Panc1 (cell line): ENCODE results near the gene OR52E1. TPM values are rescaled to one million over a fixed set of nuclear protein-coding genes. Genes with fewer than 3 reads are reported as not detected.

Experiments
- ATAC-seq: fragments of 200-7000 bp; cut with Tn5 transposase; 2 replicates; pipeline ENCODE4 v1.9.1; 2020; ENCODE audit warnings: mild to moderate bottlenecking, moderate library complexity
- BruUV-seq: library from RNA; stranded (reverse); fragments of 400-500 nt; replicated peaks from 2 replicates; lab custom pipeline; 2021; lab: Mats Ljungman, UMichigan
- CTCF ChIA-PET: fragments of 300-600 bp; sonication (Branson Sonifier 250); formaldehyde crosslinking; loops from one replicate; lab custom pipeline; 2022; ENCODE audit warnings: antibody characterized with exemption; lab: Charles Lee
- POLR2A ChIA-PET: fragments of 300-600 bp; sonication (Branson Sonifier 250); formaldehyde crosslinking; loops from one replicate; lab custom pipeline; 2022; ENCODE audit warnings: antibody characterized with exemption; lab: Charles Lee
- DNase-seq: peaks from one replicate; pipeline ENCODE4 v3.0.0-alpha.2; 2010; ENCODE audit warnings: low read depth, low spot score
- H3K27ac ChIP-seq: 2 replicates; pipeline ENCODE4 v1.5.1; 2011; ENCODE audit warnings: mild to moderate bottlenecking, low read length, inconsistent platforms
- H3K27me3 ChIP-seq: fragments of 200-500 bp; sonication (Bioruptor generic); 2 replicates; pipeline ENCODE4 v1.6.0; 2014; ENCODE audit warnings: low read length, inconsistent platforms; ENCODE audit not compliant: control insufficient read depth, insufficient read depth
- H3K36me3 ChIP-seq: fragments of 200-500 bp; sonication (Bioruptor generic); 2 replicates; pipeline ENCODE4 v1.5.1; 2014; ENCODE audit warnings: inconsistent platforms, mild to moderate bottlenecking, low read length, moderate library complexity; ENCODE audit not compliant: control insufficient read depth, insufficient read depth
- H3K4me1 ChIP-seq: 2 replicates; pipeline ENCODE4 v1.5.1; 2011; ENCODE audit warnings: inconsistent platforms, mild to moderate bottlenecking, low read length, moderate library complexity; ENCODE audit not compliant: control insufficient read depth, insufficient read depth
- H3K4me3 ChIP-seq, 2 experiments: 2 replicates each; pipeline ENCODE4 v1.5.1; 2011 to 2012; ENCODE audit warnings: low read depth in 2 of 2, low read length in 2 of 2, mild to moderate bottlenecking in 2 of 2, inconsistent platforms in 1 of 2, moderate library complexity in 1 of 2
- H3K9me3 ChIP-seq: fragments of 200-500 bp; sonication (Bioruptor generic); 2 replicates; pipeline ENCODE4 v1.5.1; 2014; ENCODE audit warnings: low read depth, mild to moderate bottlenecking, inconsistent platforms, low read length, moderate library complexity; ENCODE audit not compliant: control insufficient read depth, insufficient read depth
- POLR2AphosphoS5 ChIP-seq: IDR thresholded peaks from 2 replicates; pipeline ENCODE4 v1.6.1; 2012; ENCODE audit warnings: mild to moderate bottlenecking, low read depth, low read length, moderate library complexity
- SIN3A ChIP-seq: IDR thresholded peaks from 2 replicates; pipeline ENCODE4 v1.6.1; 2012; ENCODE audit warnings: low read depth, mild to moderate bottlenecking, low read length, moderate library complexity, borderline replicate concordance; ENCODE audit not compliant: insufficient read depth
- TCF7L2 ChIP-seq: IDR thresholded peaks from 2 replicates; pipeline ENCODE4 v1.6.1; 2011; ENCODE audit warnings: mild to moderate bottlenecking, low read depth, low read length, inconsistent platforms
- in situ Hi-C: cut with HindIII; loops from 2 replicates; pipeline ENCODE4 v1.10.0; 2016; ENCODE audit warnings: low sequenced_read_pairs, low pct_unique_long_range_greater_than_20kb
- intact Hi-C: fragments of 100-400 bp; cut with micrococcal nuclease; formaldehyde crosslinking; loops from one replicate; pipeline ENCODE4 v1.10.0; 2022; ENCODE audit not compliant: unreplicated experiment
- total RNA-seq: library from RNA; stranded (reverse); gene quantifications from one replicate; pipeline ENCODE4 v1.2.1, GENCODE V29; 2021; ENCODE audit not compliant: unreplicated experiment
- TF ChIP-seq, protein P1 (sequence below), 2 experiments: IDR thresholded peaks; 2 replicates each; pipeline ENCODE4 v1.6.1; 2011 to 2012; ENCODE audit warnings: low read depth in 2 of 2, control low read depth in 1 of 2, low read length in 1 of 2, mild to moderate bottlenecking in 1 of 2, moderate library complexity in 1 of 2; ENCODE audit not compliant: insufficient read depth in 1 of 2
- TF ChIP-seq, protein P2 (sequence below): fragments of 450-650 bp; IDR thresholded peaks from 2 replicates; pipeline ENCODE4 v1.5.1; 2017; ENCODE audit warnings: mild to moderate bottlenecking

OR52E1 gene
- total RNA-seq, 1 experiment from 2014 or later: not detected

DNA sequence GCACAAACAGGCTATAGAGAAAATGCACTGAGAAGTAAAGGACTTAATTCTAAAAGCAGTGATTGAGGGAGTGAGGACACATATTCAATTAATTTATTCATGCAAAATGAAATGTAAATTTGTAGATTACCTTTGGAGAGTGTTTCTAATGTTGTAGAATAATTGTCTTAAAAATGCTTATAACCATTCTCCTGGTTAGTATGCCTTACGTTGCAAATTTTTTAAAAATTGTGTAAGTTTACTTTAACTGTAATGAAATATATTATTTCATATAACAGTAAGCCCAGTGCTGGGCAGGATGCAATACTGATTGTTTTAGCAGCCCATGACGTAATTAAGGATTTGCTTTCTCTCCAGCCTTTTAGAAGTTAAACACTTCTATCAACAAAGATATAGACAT, 26.6 kb downstream of the OR52E1 start:
- DNase-seq: no peak
- no peaks in the 10 kb centered on the region for H3K36me3 ChIP-seq
- no peaks in the 10 kb centered on the region; the same call in 1 of the 2 replicates for H3K27me3 ChIP-seq
- H3K4me3 ChIP-seq: no peak overlapping the region
- no peak overlapping the region for H3K27ac ChIP-seq
- H3K9me3 ChIP-seq: no peaks in the 10 kb centered on the region
- POLR2A ChIA-PET: no interaction called here
- TF ChIP-seq POLR2AphosphoS5: no peak
- no peak for TF ChIP-seq TCF7L2
- TF ChIP-seq, protein P1, sequence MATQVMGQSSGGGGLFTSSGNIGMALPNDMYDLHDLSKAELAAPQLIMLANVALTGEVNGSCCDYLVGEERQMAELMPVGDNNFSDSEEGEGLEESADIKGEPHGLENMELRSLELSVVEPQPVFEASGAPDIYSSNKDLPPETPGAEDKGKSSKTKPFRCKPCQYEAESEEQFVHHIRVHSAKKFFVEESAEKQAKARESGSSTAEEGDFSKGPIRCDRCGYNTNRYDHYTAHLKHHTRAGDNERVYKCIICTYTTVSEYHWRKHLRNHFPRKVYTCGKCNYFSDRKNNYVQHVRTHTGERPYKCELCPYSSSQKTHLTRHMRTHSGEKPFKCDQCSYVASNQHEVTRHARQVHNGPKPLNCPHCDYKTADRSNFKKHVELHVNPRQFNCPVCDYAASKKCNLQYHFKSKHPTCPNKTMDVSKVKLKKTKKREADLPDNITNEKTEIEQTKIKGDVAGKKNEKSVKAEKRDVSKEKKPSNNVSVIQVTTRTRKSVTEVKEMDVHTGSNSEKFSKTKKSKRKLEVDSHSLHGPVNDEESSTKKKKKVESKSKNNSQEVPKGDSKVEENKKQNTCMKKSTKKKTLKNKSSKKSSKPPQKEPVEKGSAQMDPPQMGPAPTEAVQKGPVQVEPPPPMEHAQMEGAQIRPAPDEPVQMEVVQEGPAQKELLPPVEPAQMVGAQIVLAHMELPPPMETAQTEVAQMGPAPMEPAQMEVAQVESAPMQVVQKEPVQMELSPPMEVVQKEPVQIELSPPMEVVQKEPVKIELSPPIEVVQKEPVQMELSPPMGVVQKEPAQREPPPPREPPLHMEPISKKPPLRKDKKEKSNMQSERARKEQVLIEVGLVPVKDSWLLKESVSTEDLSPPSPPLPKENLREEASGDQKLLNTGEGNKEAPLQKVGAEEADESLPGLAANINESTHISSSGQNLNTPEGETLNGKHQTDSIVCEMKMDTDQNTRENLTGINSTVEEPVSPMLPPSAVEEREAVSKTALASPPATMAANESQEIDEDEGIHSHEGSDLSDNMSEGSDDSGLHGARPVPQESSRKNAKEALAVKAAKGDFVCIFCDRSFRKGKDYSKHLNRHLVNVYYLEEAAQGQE (IDR thresholded peaks at IDR 0.05; ENCODE audit: insufficient read depth in 1 of 2, low read depth in 2 of 2, low read length in 1 of 2): no peak
- TF ChIP-seq, protein P2, sequence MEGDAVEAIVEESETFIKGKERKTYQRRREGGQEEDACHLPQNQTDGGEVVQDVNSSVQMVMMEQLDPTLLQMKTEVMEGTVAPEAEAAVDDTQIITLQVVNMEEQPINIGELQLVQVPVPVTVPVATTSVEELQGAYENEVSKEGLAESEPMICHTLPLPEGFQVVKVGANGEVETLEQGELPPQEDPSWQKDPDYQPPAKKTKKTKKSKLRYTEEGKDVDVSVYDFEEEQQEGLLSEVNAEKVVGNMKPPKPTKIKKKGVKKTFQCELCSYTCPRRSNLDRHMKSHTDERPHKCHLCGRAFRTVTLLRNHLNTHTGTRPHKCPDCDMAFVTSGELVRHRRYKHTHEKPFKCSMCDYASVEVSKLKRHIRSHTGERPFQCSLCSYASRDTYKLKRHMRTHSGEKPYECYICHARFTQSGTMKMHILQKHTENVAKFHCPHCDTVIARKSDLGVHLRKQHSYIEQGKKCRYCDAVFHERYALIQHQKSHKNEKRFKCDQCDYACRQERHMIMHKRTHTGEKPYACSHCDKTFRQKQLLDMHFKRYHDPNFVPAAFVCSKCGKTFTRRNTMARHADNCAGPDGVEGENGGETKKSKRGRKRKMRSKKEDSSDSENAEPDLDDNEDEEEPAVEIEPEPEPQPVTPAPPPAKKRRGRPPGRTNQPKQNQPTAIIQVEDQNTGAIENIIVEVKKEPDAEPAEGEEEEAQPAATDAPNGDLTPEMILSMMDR: no peak
- TF ChIP-seq SIN3A: no peak
- ATAC-seq: no peak
- CTCF ChIA-PET: no interaction called here
- BruUV-seq: no TSS peak
- in situ Hi-C loops (no loop called here), intact Hi-C loops (loop anchor here (10.0 kb wide), 1 partner anchor 461 kb away; the partner anchor contains the start of gene OR51D1)
- H3K4me1 ChIP-seq: no peaks in the 10 kb centered on the region

- Histone ChIP-seq H3K27me3 (peaks cover 9% of the 10 kb centered on the region), H3K4me3 (no peak overlapping the region), H3K27ac (no peak overlapping the region), H3K4me1 (no peaks in the 10 kb centered on the region), H3K9me3 (no peaks in the 10 kb centered on the region), H3K36me3 (no peaks in the 10 kb centered on the region)
- ChIA-PET CTCF (no interaction called here), POLR2A (no interaction called here)
- in situ Hi-C loops: loop anchor here (5.0 kb wide), 1 partner anchor 40 kb away; no protein-coding TSS in a partner anchor
- DNase-seq: no peak
- TF ChIP-seq, protein P2: no peak
- TF ChIP-seq POLR2AphosphoS5: no peak
- no peak for TF ChIP-seq SIN3A
- ATAC-seq: no peak
- intact Hi-C loops: no loop called here
- no TSS peak for BruUV-seq
Measured at GRCh38 chr11:5102246-5102645, 32.9 kb downstream of the OR52E1 start.
